HEK293 (cell line): ENCODE measurements around the gene MT1B.

Experiments
- CTCF ChIP-seq: fragments of 450-650 bp; formaldehyde crosslinking; IDR thresholded peaks from 2 replicates; pipeline ENCODE4 v1.5.1; 2016; ENCODE audit warnings: missing biosample characterization, missing genetic modification characterization
- PRDM10 ChIP-seq: fragments of 450-650 bp; formaldehyde crosslinking; IDR thresholded peaks from 2 replicates; pipeline ENCODE4 v1.5.1; 2016; ENCODE audit warnings: missing biosample characterization, missing genetic modification characterization
- RBAK ChIP-seq: fragments of 450-650 bp; formaldehyde crosslinking; IDR thresholded peaks from 2 replicates; pipeline ENCODE4 v1.5.1; 2016; ENCODE audit warnings: missing biosample characterization, missing genetic modification characterization

GRCh38 chr16:56684926-56685590 is 33.4 kb downstream of the MT1B start:
- TF ChIP-seq CTCF (tag by site-specific recombination): no peak
- no peak for TF ChIP-seq RBAK (tag by site-specific recombination)
- no peak for TF ChIP-seq PRDM10 (tag by site-specific recombination)
